Keratinocyte (primary cell): ENCODE data around the gene KDSR. TPM values are rescaled to one million over a fixed set of nuclear protein-coding genes. Genes with fewer than 3 reads are reported as not detected.

Experiments
- DNase-seq: peaks from one replicate; pipeline ENCODE4 v3.0.0-alpha.2; 2011; ENCODE audit warnings: low read depth, missing footprints, low spot score
- FAIRE-seq: peaks from 2 replicates; lab custom pipeline; 2011; peaks lifted over from hg19 to GRCh38; lab: Jason Lieb, UNC
- H2AFZ ChIP-seq: 2 replicates; pipeline ENCODE4 v1.6.0; 2012; ENCODE audit warnings: low read length, control low read depth, inconsistent platforms; ENCODE audit not compliant: control insufficient read depth
- H3K27ac ChIP-seq: 2 replicates; pipeline ENCODE4 v1.5.1; 2011; ENCODE audit warnings: low read length; ENCODE audit not compliant: control insufficient read depth, insufficient read depth
- H3K27me3 ChIP-seq: 3 replicates; pipeline ENCODE4 v1.6.0; 2011; ENCODE audit warnings: low read length; ENCODE audit not compliant: control insufficient read depth, insufficient read depth; ENCODE audit errors: extremely low read depth
- H3K36me3 ChIP-seq, 2 experiments: 2 replicates in 1 of 2; 3 replicates in 1 of 2; pipeline ENCODE4 v1.5.1; 2011; ENCODE audit warnings: low read length in 2 of 2, mild to moderate bottlenecking in 1 of 2; ENCODE audit not compliant: control insufficient read depth in 2 of 2, insufficient read depth in 2 of 2; ENCODE audit errors: extremely low read depth in 1 of 2
- H3K4me1 ChIP-seq: 3 replicates; pipeline ENCODE4 v1.5.1; 2011; ENCODE audit warnings: low read length; ENCODE audit not compliant: control insufficient read depth, insufficient read depth; ENCODE audit errors: extremely low read depth
- H3K4me2 ChIP-seq: 3 replicates; pipeline ENCODE4 v1.6.0; 2011; ENCODE audit warnings: low read depth, low read length; ENCODE audit not compliant: control insufficient read depth, insufficient read depth; ENCODE audit errors: extremely low read depth
- H3K4me3 ChIP-seq, 3 experiments: fragments of 200-600 bp in 1 of 3; sonication (generic) in 1 of 3; 2 replicates in 2 of 3; 3 replicates in 1 of 3; pipeline ENCODE4 v1.5.1; 2011 to 2016; ENCODE audit warnings: low read length in 3 of 3, mild to moderate bottlenecking in 3 of 3, control low read depth in 2 of 3, inconsistent platforms in 1 of 3, low read depth in 1 of 3, mixed read lengths in 1 of 3, mixed run types in 1 of 3, moderate library complexity in 1 of 3; ENCODE audit not compliant: control insufficient read depth in 2 of 3, insufficient read depth in 2 of 3; ENCODE audit errors: extremely low read depth in 1 of 3
- H3K79me2 ChIP-seq: 2 replicates; pipeline ENCODE4 v1.6.0; 2012; ENCODE audit warnings: low read length; ENCODE audit not compliant: control insufficient read depth, insufficient read depth
- H3K9ac ChIP-seq: 3 replicates; pipeline ENCODE4 v1.6.0; 2011; ENCODE audit warnings: low read length; ENCODE audit not compliant: control insufficient read depth, insufficient read depth; ENCODE audit errors: extremely low read depth
- H3K9me1 ChIP-seq: 3 replicates; pipeline ENCODE4 v1.6.0; 2011; ENCODE audit warnings: low read length; ENCODE audit not compliant: control insufficient read depth, insufficient read depth; ENCODE audit errors: extremely low read depth
- H3K9me3 ChIP-seq: 2 replicates; pipeline ENCODE4 v1.5.1; 2012; ENCODE audit warnings: low read depth, low read length; ENCODE audit not compliant: control insufficient read depth
- H4K20me1 ChIP-seq: 3 replicates; pipeline ENCODE4 v1.6.0; 2011; ENCODE audit warnings: low read length; ENCODE audit not compliant: control insufficient read depth, insufficient read depth; ENCODE audit errors: extremely low read depth
- EZH2 ChIP-seq: IDR thresholded peaks from one replicate; pipeline ENCODE4 v1.6.1; 2012; ENCODE audit warnings: inconsistent platforms, mild to moderate bottlenecking, low read length, moderate library complexity
- dilution Hi-C: fragments of 300-500 bp; cut with MboI; formaldehyde crosslinking; loops from one replicate; pipeline ENCODE4 v1.7.0; 2020; ENCODE audit warnings: low sequenced_read_pairs; ENCODE audit not compliant: extremely low pct_ligation_motif_present
- polyA plus RNA-seq, 5 experiments: library from polyadenylated mRNA; depleted of rRNA in 3 of 5; stranded (reverse) in 3 of 5; stranded (forward) in 1 of 5; unstranded in 1 of 5; fragments of >200 nt; gene quantifications; 1 replicate in 1 of 5; 2 replicates in 3 of 5; 3 replicates in 1 of 5; pipeline versions ENCODE4 v1.2.1 to v1.2.3, GENCODE V29; 2011 to 2012; ENCODE audit warnings: missing spikeins in 2 of 5, low read depth in 1 of 5, low replicate concordance in 1 of 5
- TF ChIP-seq, protein P1 (sequence below), 3 experiments: IDR thresholded peaks in 1 of 3; conservative IDR thresholded peaks in 1 of 3; optimal IDR thresholded peaks in 1 of 3; 2 replicates in 2 of 3; 3 replicates in 1 of 3; pipeline versions ENCODE3 to v1.5.1; 2011; ENCODE audit warnings: low read length in 3 of 3, mild to moderate bottlenecking in 3 of 3, moderate library complexity in 2 of 3, control low read depth in 1 of 3, inconsistent platforms in 1 of 3; ENCODE audit not compliant: insufficient read depth in 2 of 3; ENCODE audit errors: extremely low read depth in 1 of 3

The KDSR gene
- polyA plus RNA-seq, 1 donor (not counting 4 experiments of a cell fraction or from before 2014, with no cell fraction given): 68.6 TPM

- FAIRE-seq (no peak), DNase-seq (no peak)
- H3K4me1 ChIP-seq: no peaks in the 10 kb centered on the region
- H3K9me3 ChIP-seq: no peaks in the 10 kb centered on the region
- no peak overlapping the region for H2AFZ ChIP-seq
- H3K4me2 ChIP-seq: no peak overlapping the region
- H3K9me1 ChIP-seq: no peaks in the 10 kb centered on the region
- no peaks in the 10 kb centered on the region for H3K36me3 ChIP-seq
- no peak overlapping the region for H3K4me3 ChIP-seq
- dilution Hi-C loops: no loop called here
- no peak overlapping the region for H3K27ac ChIP-seq
- TF ChIP-seq, protein P1, sequence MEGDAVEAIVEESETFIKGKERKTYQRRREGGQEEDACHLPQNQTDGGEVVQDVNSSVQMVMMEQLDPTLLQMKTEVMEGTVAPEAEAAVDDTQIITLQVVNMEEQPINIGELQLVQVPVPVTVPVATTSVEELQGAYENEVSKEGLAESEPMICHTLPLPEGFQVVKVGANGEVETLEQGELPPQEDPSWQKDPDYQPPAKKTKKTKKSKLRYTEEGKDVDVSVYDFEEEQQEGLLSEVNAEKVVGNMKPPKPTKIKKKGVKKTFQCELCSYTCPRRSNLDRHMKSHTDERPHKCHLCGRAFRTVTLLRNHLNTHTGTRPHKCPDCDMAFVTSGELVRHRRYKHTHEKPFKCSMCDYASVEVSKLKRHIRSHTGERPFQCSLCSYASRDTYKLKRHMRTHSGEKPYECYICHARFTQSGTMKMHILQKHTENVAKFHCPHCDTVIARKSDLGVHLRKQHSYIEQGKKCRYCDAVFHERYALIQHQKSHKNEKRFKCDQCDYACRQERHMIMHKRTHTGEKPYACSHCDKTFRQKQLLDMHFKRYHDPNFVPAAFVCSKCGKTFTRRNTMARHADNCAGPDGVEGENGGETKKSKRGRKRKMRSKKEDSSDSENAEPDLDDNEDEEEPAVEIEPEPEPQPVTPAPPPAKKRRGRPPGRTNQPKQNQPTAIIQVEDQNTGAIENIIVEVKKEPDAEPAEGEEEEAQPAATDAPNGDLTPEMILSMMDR (optimal IDR thresholded peaks at IDR 0.05 in 1 of 3, IDR thresholded peaks at IDR 0.05 in 1 of 3, conservative IDR thresholded peaks at IDR 0.05 in 1 of 3; ENCODE audit: extremely low read depth in 1 of 3, insufficient read depth in 2 of 3, low read length in 3 of 3): no peak
- no peak for TF ChIP-seq EZH2
- H3K9ac ChIP-seq: no peak overlapping the region
- no peaks in the 10 kb centered on the region for H3K27me3 ChIP-seq
- H4K20me1 ChIP-seq: no peaks in the 10 kb centered on the region
- H3K79me2 ChIP-seq: no peaks in the 10 kb centered on the region
These were observed 73.1 kb downstream of the KDSR start for GRCh38 chr18:63293935-63294334.

DNA sequence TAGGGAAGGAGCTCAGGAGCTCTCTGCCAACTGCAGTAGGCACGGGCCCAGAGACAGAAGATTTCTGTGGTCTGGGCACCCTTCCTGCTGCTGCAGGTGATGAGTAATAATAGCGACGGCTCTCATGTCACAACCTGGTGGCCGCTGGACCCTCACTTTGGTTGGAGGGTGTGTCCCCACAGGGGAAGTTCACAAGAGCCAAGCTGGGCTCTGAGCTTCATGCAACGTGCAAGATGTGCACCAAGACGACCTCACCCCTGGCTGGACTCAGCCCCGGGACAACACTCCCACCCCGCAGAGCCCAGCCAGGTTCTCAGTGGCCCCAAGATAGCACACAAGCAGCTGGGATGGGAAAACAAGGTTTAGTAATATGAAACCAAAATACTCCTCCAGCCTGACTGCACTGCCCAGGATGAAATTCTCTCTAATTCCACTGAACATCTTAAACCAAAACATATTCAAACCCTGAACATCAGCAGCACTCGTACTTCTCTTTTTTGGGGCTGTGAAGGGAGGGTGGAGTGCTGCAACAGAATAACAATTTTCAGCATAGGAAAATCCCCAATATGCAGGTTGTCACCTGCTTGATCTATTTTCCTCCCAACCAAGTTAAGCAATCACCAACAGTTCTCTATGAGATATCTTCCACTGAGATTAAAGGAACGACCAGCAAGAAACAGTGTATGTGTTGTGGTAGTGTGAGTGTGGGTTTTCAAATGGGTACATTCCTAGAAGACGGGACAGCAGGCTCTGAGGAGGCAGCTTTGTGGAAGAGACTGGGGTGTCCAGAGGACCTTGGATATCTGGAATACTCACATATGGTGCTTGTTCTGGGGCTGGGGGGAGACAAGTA, 73.9 kb downstream of the KDSR start:
- FAIRE-seq (no peak), DNase-seq (no peak)
- no peaks in the 10 kb centered on the region for H3K79me2 ChIP-seq
- no peak overlapping the region for H3K4me3 ChIP-seq
- H3K9me3 ChIP-seq: no peaks in the 10 kb centered on the region
- H3K27ac ChIP-seq: no peak overlapping the region
- no peak overlapping the region for H2AFZ ChIP-seq
- H3K36me3 ChIP-seq: no peaks in the 10 kb centered on the region
- H3K9ac ChIP-seq: no peak overlapping the region
- H4K20me1 ChIP-seq: no peaks in the 10 kb centered on the region
- H3K27me3 ChIP-seq: no peaks in the 10 kb centered on the region
- TF ChIP-seq, protein P1 (optimal IDR thresholded peaks at IDR 0.05 in 1 of 3, IDR thresholded peaks at IDR 0.05 in 1 of 3, conservative IDR thresholded peaks at IDR 0.05 in 1 of 3; ENCODE audit: extremely low read depth in 1 of 3, insufficient read depth in 2 of 3, low read length in 3 of 3): no peak
- no peaks in the 10 kb centered on the region for H3K4me1 ChIP-seq
- dilution Hi-C loops: no loop called here
- no peak overlapping the region for H3K4me2 ChIP-seq
- no peaks in the 10 kb centered on the region for H3K9me1 ChIP-seq
